Measurements from ENCODE around the gene GPX6. TPM values are rescaled to one million over a fixed set of nuclear protein-coding genes. Genes with fewer than 3 reads are reported as not detected.

The GPX6 gene
- total RNA-seq, 1 donor = not detected

DNA sequence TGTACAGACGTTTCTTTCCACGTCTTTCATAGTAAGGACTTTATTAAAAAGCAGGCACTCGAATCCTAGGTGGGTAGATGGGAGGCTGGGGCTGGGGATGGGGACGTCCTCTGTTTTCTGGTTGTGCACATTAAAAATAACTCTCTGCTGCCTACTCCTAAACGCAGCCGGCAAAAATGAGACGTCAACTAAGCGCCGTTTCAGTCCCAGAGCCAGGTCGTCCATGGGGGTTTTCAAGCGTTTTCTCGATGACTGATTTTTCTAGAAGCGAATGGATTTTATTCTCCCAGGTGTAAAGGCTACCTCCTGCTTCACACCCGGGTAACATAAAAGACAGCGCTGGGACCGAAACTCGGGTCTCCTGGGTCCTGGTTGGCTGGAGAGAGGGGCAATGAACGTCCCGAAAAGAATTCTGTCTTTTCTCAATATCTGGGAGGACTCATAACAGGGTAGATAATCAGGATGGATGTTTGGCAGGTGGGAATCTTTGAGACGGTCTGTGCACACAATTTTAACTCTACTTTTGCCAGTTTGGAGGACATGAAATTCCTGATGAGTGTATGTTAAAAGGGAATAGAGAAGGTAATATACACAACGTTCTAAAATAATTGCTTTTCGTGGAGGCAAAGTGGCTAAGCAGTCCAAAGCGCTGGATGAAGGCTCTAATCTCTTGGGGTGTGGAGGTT is 25.2 kb downstream of the GPX6 start:
- no peak for DNase-seq (ENCODE audit: low read depth)
- TF ChIP-seq, protein P1, sequence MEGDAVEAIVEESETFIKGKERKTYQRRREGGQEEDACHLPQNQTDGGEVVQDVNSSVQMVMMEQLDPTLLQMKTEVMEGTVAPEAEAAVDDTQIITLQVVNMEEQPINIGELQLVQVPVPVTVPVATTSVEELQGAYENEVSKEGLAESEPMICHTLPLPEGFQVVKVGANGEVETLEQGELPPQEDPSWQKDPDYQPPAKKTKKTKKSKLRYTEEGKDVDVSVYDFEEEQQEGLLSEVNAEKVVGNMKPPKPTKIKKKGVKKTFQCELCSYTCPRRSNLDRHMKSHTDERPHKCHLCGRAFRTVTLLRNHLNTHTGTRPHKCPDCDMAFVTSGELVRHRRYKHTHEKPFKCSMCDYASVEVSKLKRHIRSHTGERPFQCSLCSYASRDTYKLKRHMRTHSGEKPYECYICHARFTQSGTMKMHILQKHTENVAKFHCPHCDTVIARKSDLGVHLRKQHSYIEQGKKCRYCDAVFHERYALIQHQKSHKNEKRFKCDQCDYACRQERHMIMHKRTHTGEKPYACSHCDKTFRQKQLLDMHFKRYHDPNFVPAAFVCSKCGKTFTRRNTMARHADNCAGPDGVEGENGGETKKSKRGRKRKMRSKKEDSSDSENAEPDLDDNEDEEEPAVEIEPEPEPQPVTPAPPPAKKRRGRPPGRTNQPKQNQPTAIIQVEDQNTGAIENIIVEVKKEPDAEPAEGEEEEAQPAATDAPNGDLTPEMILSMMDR (IDR thresholded peaks at IDR 0.05; ENCODE audit: insufficient read depth, low read depth, low read length) = no peak
- H3K4me3 ChIP-seq (ENCODE audit: low read depth, low read length) = peak overlapping the region; percentile 68

- TF ChIP-seq, protein P1 (IDR thresholded peaks at IDR 0.05; ENCODE audit: insufficient read depth, low read depth, low read length) = no peak
- H3K4me3 ChIP-seq (ENCODE audit: low read depth, low read length) = peak overlapping the region; percentile 68
- peak; percentile 70 for DNase-seq (ENCODE audit: low read depth)
Observed at GRCh38 chr6:28489366-28490204, 26.0 kb downstream of the GPX6 start.

DNA sequence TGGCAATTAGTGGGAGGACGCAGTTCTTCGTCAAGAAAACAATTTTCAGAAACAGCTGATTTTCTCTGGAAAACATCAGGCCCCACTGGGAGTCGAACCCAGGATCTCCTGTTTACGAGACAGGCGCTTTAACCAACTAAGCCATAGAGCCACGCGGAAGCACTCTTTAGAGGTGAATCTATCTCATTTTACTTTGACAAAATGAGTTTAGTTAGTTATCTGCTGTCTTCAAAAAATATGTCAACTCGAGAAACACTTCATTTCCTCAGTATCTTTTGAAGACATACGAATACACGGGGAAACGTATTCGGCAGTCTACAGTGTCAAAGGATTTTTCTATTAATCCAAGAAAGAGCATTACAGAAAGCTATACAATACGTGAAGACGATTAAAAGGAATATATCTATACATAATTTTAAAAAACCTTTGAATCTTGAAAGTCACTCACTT is 26.7 kb downstream of the GPX6 start:
- peak; percentile 71 for DNase-seq (ENCODE audit: low read depth)
- TF ChIP-seq, protein P1 (IDR thresholded peaks at IDR 0.05; ENCODE audit: insufficient read depth, low read depth, low read length) = no peak
- H3K4me3 ChIP-seq (ENCODE audit: low read depth, low read length) = peak overlapping the region; percentile 68

GRCh38 chr6:28486988-28487742 is 28.4 kb downstream of the GPX6 start:
- no peak for DNase-seq (ENCODE audit: low read depth)
- TF ChIP-seq, protein P1 (IDR thresholded peaks at IDR 0.05; ENCODE audit: insufficient read depth, low read depth, low read length) = no peak
- no peak overlapping the region for H3K4me3 ChIP-seq (ENCODE audit: low read depth, low read length)

GRCh38 chr6:28486533-28486932 is 29.1 kb downstream of the GPX6 start:
- DNase-seq (ENCODE audit: low read depth) = no peak
- TF ChIP-seq, protein P1 (IDR thresholded peaks at IDR 0.05; ENCODE audit: insufficient read depth, low read depth, low read length) = no peak
- no peak overlapping the region for H3K4me3 ChIP-seq (ENCODE audit: low read depth, low read length)

- no peak overlapping the region for H3K4me3 ChIP-seq (ENCODE audit: low read depth, low read length)
- TF ChIP-seq, protein P1 (IDR thresholded peaks at IDR 0.05; ENCODE audit: insufficient read depth, low read depth, low read length) = no peak
- no peak for DNase-seq (ENCODE audit: low read depth)
Observed at GRCh38 chr6:28485482-28485881, 30.1 kb downstream of the GPX6 start.

Data from fibroblast of villous mesenchyme (primary cell).